ENCODE data around the gene NAALADL1. TPM values are rescaled to one million over a fixed set of nuclear protein-coding genes. Genes with fewer than 3 reads are reported as not detected.

The NAALADL1 gene
- total and polyA plus RNA-seq, 9 of the 15 experiments (the other 6 are each of a cell fraction or from before 2014, with no cell fraction given): 0.06 to 0.72 (median 0.22) TPM; not detected in 4

DNA sequence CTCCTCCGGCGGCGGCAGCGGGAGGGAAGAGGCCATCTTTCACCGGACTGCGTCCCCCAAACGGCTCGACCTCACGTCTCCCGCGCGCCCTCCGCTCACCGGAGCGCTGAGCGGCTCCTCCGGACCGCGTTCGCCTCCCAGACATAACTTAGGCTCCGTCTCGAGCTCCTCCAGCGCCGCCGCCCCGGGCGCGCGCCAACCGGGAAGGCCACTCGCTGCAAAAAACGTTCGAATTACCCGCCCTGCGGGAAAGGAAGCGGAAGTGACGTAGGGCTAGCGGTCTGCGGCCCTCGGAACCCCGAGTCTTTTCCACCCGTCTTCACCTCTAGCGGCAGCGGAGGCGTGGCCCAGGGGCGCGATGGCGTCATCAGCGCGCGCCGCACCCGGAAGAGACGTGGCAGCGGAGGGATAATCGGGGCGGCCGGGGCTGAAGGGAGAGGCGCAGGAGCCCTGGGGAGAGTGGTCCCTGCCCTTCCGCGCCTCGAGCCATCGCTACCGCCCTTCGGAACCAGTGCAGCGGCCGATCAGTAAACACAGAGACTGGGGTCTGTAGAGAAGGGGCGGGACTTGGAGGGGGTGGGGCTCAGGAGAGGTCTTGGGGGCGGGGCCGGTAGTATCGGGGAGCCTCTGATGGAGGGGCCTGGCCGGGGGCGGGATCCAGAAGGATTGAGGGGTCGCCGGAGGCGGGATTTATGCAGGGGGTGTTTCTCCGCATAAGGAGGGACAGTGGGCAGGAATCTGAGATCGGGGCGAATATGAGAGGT lies 25.7 kb upstream of the NAALADL1 start, which contains the start of the genes CDCA5 and ZFPL1 (continued):
- TF ChIP-seq KLF6 (CRISPR knock-in tag; IDR thresholded peaks at IDR 0.05; ENCODE audit: borderline replicate concordance) (0 out of 2 replicates have a peak, but pooled peaks have one; percentile 51), SIN3B (IDR thresholded peaks at IDR 0.05; ENCODE audit: low read depth) (peak; percentile 95), POLR3A (IDR thresholded peaks at IDR 0.05; ENCODE audit: borderline replicate concordance, extremely low read depth, insufficient read depth, insufficient read length) (no peak), JUN (IDR thresholded peaks at IDR 0.05; ENCODE audit: borderline replicate concordance, low read depth, low read length) (peak; percentile 68; the same call in 1 of the 2 replicates), JUN (CRISPR knock-in tag; IDR thresholded peaks at IDR 0.05; ENCODE audit: borderline replicate concordance) (no peak), RFX7 (CRISPR knock-in tag; IDR thresholded peaks at IDR 0.05) (no peak), NR2F6 (CRISPR knock-in tag; IDR thresholded peaks at IDR 0.05) (no peak), TEAD1 (CRISPR knock-in tag; IDR thresholded peaks at IDR 0.05) (peak; percentile 11 to 18; a peak in 1 of 4 replicates), ETV6 (IDR thresholded peaks at IDR 0.05; ENCODE audit: borderline replicate concordance in 1 of 2, low read depth in 2 of 2, low read length in 1 of 2) (peak in 1 of 2 experiments; percentile 29; a peak in 1 of 4 replicates), ETV6 (CRISPR knock-in tag; IDR thresholded peaks at IDR 0.05; ENCODE audit: borderline replicate concordance) (no peak), ELF1 (tag; IDR thresholded peaks at IDR 0.05) (peak; percentile 99), CEBPB (tag; IDR thresholded peaks at IDR 0.05) (no peak), PHF20 (IDR thresholded peaks at IDR 0.05; ENCODE audit: partially characterized antibody) (peak; percentile 99), HDAC3 (IDR thresholded peaks at IDR 0.05; ENCODE audit: borderline replicate concordance, partially characterized antibody) (no peak), LCOR (CRISPR knock-in tag; IDR thresholded peaks at IDR 0.05) (peak; percentile 46; the same call in 1 of the 2 replicates), RBM15 (IDR thresholded peaks at IDR 0.05; ENCODE audit: insufficient read depth, low read length) (no peak), FOXM1 (IDR thresholded peaks at IDR 0.05; ENCODE audit: low read depth) (no peak), FOXM1 (CRISPR knock-in tag; IDR thresholded peaks at IDR 0.05; ENCODE audit: low read depth) (peak; percentile 71; the same call in 1 of the 2 replicates)
- TF ChIP-seq, protein P1, sequence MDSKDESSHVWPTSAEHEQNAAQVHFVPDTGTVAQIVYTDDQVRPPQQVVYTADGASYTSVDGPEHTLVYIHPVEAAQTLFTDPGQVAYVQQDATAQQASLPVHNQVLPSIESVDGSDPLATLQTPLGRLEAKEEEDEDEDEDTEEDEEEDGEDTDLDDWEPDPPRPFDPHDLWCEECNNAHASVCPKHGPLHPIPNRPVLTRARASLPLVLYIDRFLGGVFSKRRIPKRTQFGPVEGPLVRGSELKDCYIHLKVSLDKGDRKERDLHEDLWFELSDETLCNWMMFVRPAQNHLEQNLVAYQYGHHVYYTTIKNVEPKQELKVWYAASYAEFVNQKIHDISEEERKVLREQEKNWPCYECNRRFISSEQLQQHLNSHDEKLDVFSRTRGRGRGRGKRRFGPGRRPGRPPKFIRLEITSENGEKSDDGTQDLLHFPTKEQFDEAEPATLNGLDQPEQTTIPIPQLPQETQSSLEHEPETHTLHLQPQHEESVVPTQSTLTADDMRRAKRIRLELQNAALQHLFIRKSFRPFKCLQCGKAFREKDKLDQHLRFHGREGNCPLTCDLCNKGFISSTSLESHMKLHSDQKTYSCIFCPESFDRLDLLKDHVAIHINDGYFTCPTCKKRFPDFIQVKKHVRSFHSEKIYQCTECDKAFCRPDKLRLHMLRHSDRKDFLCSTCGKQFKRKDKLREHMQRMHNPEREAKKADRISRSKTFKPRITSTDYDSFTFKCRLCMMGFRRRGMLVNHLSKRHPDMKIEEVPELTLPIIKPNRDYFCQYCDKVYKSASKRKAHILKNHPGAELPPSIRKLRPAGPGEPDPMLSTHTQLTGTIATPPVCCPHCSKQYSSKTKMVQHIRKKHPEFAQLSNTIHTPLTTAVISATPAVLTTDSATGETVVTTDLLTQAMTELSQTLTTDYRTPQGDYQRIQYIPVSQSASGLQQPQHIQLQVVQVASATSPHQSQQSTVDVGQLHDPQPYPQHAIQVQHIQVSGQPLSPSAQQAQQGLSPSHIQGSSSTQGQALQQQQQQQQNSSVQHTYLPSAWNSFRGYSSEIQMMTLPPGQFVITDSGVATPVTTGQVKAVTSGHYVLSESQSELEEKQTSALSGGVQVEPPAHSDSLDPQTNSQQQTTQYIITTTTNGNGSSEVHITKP (IDR thresholded peaks at IDR 0.05; ENCODE audit: partially characterized antibody): peak; percentile 30
- TF ChIP-seq, protein P2, sequence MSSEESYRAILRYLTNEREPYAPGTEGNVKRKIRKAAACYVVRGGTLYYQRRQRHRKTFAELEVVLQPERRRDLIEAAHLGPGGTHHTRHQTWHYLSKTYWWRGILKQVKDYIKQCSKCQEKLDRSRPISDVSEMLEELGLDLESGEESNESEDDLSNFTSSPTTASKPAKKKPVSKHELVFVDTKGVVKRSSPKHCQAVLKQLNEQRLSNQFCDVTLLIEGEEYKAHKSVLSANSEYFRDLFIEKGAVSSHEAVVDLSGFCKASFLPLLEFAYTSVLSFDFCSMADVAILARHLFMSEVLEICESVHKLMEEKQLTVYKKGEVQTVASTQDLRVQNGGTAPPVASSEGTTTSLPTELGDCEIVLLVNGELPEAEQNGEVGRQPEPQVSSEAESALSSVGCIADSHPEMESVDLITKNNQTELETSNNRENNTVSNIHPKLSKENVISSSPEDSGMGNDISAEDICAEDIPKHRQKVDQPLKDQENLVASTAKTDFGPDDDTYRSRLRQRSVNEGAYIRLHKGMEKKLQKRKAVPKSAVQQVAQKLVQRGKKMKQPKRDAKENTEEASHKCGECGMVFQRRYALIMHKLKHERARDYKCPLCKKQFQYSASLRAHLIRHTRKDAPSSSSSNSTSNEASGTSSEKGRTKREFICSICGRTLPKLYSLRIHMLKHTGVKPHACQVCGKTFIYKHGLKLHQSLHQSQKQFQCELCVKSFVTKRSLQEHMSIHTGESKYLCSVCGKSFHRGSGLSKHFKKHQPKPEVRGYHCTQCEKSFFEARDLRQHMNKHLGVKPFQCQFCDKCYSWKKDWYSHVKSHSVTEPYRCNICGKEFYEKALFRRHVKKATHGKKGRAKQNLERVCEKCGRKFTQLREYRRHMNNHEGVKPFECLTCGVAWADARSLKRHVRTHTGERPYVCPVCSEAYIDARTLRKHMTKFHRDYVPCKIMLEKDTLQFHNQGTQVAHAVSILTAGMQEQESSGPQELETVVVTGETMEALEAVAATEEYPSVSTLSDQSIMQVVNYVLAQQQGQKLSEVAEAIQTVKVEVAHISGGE (CRISPR knock-in tag; IDR thresholded peaks at IDR 0.05): peak; percentile 74 to 96 (median 87); a peak in 5 of 6 replicates

Data from K562 (cell line).